Naive B cell (primary cell): ENCODE measurements around the gene CCDC57. TPM values are rescaled to one million over a fixed set of nuclear protein-coding genes. Genes with fewer than 3 reads are reported as not detected.
A peak's percentile ranks its signal among the peaks of the same experiment; 100 is the strongest.

Source experiments
- ATAC-seq, 2 donors: fragments of 150-1000 bp; cut with Tn5 transposase; 2 replicates each; pipeline ENCODE4 v1.10.0; 2021; ENCODE audit warnings: low read depth in 2 of 2, mild to moderate bottlenecking in 2 of 2, moderate library complexity in 2 of 2
- DNase-seq: peaks from one replicate; pipeline ENCODE4 v3.0.0; 2022
- H3K27ac Mint-ChIP-seq, 6 donors: one replicate each; pipeline ENCODE4 v1.8.0; 2020 to 2022; ENCODE audit warnings: mild to moderate bottlenecking in 6 of 6, mixed read lengths in 6 of 6, moderate library complexity in 5 of 6, inconsistent platforms in 2 of 6
- H3K27me3 Mint-ChIP-seq, 3 donors: one replicate each; pipeline ENCODE4 v1.8.0; 2021 to 2022; ENCODE audit warnings: mixed read lengths in 3 of 3, mild to moderate bottlenecking in 1 of 3
- H3K36me3 Mint-ChIP-seq, 2 donors: one replicate each; pipeline ENCODE4 v1.8.0; 2020 to 2022; ENCODE audit warnings: mixed read lengths in 2 of 2, inconsistent platforms in 1 of 2, mild to moderate bottlenecking in 1 of 2
- H3K4me1 Mint-ChIP-seq, 3 donors: one replicate each; pipeline ENCODE4 v1.8.0; 2020 to 2022; ENCODE audit warnings: mixed read lengths in 3 of 3, inconsistent platforms in 1 of 3, mild to moderate bottlenecking in 1 of 3, moderate library complexity in 1 of 3
- H3K4me3 Mint-ChIP-seq, 8 donors: one replicate each; pipeline ENCODE4 v1.8.0; 2020 to 2022; ENCODE audit warnings: mild to moderate bottlenecking in 8 of 8, mixed read lengths in 8 of 8, moderate library complexity in 8 of 8, inconsistent platforms in 2 of 8
- H3K9me3 Mint-ChIP-seq, 7 donors: one replicate each; pipeline ENCODE4 v1.8.0; 2020 to 2022; ENCODE audit warnings: mixed read lengths in 7 of 7, mild to moderate bottlenecking in 5 of 7, inconsistent platforms in 2 of 7, moderate library complexity in 1 of 7
- polyA plus RNA-seq, 6 donors: library from polyadenylated mRNA; unstranded; fragments of 300-500 nt; fragmentation: Illumina TruSeq; gene quantifications; one replicate each; pipeline ENCODE4 v1.2.3, GENCODE V29; 2021; ENCODE audit warnings: low read depth in 6 of 6

The CCDC57 gene
- polyA plus RNA-seq, 6 donors from 2014 or later, result 15.9 to 31.8 (median 26.5) TPM

GRCh38 chr17:82229698-82230608 lies 17.3 kb upstream of the CCDC57 start:
- H3K27me3 Mint-ChIP-seq, result no peaks in the 10 kb centered on the region
- no peaks in the 10 kb centered on the region for H3K36me3 Mint-ChIP-seq
- H3K27ac Mint-ChIP-seq, result peak overlapping the region in 5 of 6 donors; percentile 41 to 88 (median 68)
- H3K4me1 Mint-ChIP-seq, result peaks cover 7 to 13% (median 13%) of the 10 kb centered on the region in 3 donors
- no peak for DNase-seq
- no peaks in the 10 kb centered on the region for H3K9me3 Mint-ChIP-seq
- peak overlapping the region; percentile 69 to 85 (median 76) for H3K4me3 Mint-ChIP-seq
- ATAC-seq, result no peak

GRCh38 chr17:82228842-82229697 lies 16.4 kb upstream of the CCDC57 start, which contains the start of gene SLC16A3:
Gene SLC16A3, plus strand, starts transcription at chr17:82229042. Its CDS starts 6,967 bp downstream, at chr17:82236009.
- peaks cover 7 to 16% (median 13%) of the 10 kb centered on the region in 3 donors for H3K4me1 Mint-ChIP-seq
- H3K36me3 Mint-ChIP-seq, result no peaks in the 10 kb centered on the region
- H3K27ac Mint-ChIP-seq, result peak within 1 kb of the TSS; percentile 87 to 99 (median 93)
- DNase-seq (peak; percentile 79), ATAC-seq (peak; percentile 73 to 77)
- no peaks in the 10 kb centered on the region for H3K9me3 Mint-ChIP-seq
- peak within 1 kb of the TSS; percentile 82 to 96 (median 86) for H3K4me3 Mint-ChIP-seq
- no peaks in the 10 kb centered on the region for H3K27me3 Mint-ChIP-seq

- H3K36me3 Mint-ChIP-seq, result no peaks in the 10 kb centered on the region
- peaks cover 8 to 13% (median 11%) of the 10 kb centered on the region in 3 donors for H3K4me1 Mint-ChIP-seq
- DNase-seq, result peak; percentile 76
- no peaks in the 10 kb centered on the region for H3K9me3 Mint-ChIP-seq
- H3K27ac Mint-ChIP-seq, result peak overlapping the region; percentile 49 to 99 (median 93)
- no peaks in the 10 kb centered on the region for H3K27me3 Mint-ChIP-seq
- ATAC-seq, result peak; percentile 72 to 73
- H3K4me3 Mint-ChIP-seq, result peak overlapping the region; percentile 82 to 96 (median 86)
These were observed 15.7 kb upstream of the CCDC57 start for GRCh38 chr17:82228278-82228841.

GRCh38 chr17:82227629-82228277 lies 15.1 kb upstream of the CCDC57 start:
- Mint-ChIP-seq H3K4me1 (peaks cover 7 to 13% (median 7%) of the 10 kb centered on the region in 3 donors), H3K36me3 (no peaks in the 10 kb centered on the region), H3K27ac (peak overlapping the region; percentile 66 to 99 (median 93)), H3K27me3 (no peaks in the 10 kb centered on the region), H3K4me3 (peak overlapping the region; percentile 82 to 96 (median 86)), H3K9me3 (no peaks in the 10 kb centered on the region)
- no peak for DNase-seq
- ATAC-seq, result no peak

- H3K27ac Mint-ChIP-seq, result peak overlapping the region in 3 of 6 donors; percentile 56 to 95 (median 73)
- ATAC-seq, result no peak
- peaks cover 7 to 13% (median 7%) of the 10 kb centered on the region in 3 donors for H3K4me1 Mint-ChIP-seq
- no peaks in the 10 kb centered on the region for H3K9me3 Mint-ChIP-seq
- H3K4me3 Mint-ChIP-seq, result peak overlapping the region in 6 of 8 donors; percentile 32 to 87 (median 66)
- H3K36me3 Mint-ChIP-seq, result no peaks in the 10 kb centered on the region
- H3K27me3 Mint-ChIP-seq, result no peaks in the 10 kb centered on the region
- no peak for DNase-seq
These were observed 14.4 kb upstream of the CCDC57 start for GRCh38 chr17:82226809-82227628.

GRCh38 chr17:82226146-82226808 lies 13.6 kb upstream of the CCDC57 start:
- Mint-ChIP-seq H3K4me3 (peak overlapping the region in 2 of 8 donors; percentile 39 to 52), H3K27me3 (peaks cover 0 to 5% (median 0%) of the 10 kb centered on the region in 3 donors), H3K9me3 (no peaks in the 10 kb centered on the region), H3K4me1 (peaks cover 7 to 13% (median 7%) of the 10 kb centered on the region in 3 donors), H3K36me3 (no peaks in the 10 kb centered on the region), H3K27ac (no peak overlapping the region)
- ATAC-seq, result no peak
- DNase-seq, result no peak

- H3K4me1 Mint-ChIP-seq, result peaks cover 7 to 13% (median 7%) of the 10 kb centered on the region in 3 donors
- peak overlapping the region in 2 of 8 donors; percentile 52 to 56 for H3K4me3 Mint-ChIP-seq
- no peak for ATAC-seq
- H3K27ac Mint-ChIP-seq, result no peak overlapping the region
- no peak for DNase-seq
- no peaks in the 10 kb centered on the region for H3K36me3 Mint-ChIP-seq
- H3K9me3 Mint-ChIP-seq, result no peaks in the 10 kb centered on the region
- H3K27me3 Mint-ChIP-seq, result peaks cover 0 to 8% (median 2%) of the 10 kb centered on the region in 3 donors
These were observed 12.9 kb upstream of the CCDC57 start for GRCh38 chr17:82225368-82226029.

- ATAC-seq (no peak), DNase-seq (no peak)
- peaks cover 0 to 8% (median 4%) of the 10 kb centered on the region in 3 donors for H3K27me3 Mint-ChIP-seq
- peak overlapping the region in 1 of 6 donors; percentile 72 for H3K27ac Mint-ChIP-seq
- peak overlapping the region in 1 of 8 donors; percentile 1 for H3K4me3 Mint-ChIP-seq
- H3K9me3 Mint-ChIP-seq, result no peaks in the 10 kb centered on the region
- H3K4me1 Mint-ChIP-seq, result peaks cover 0 to 6% (median 3%) of the 10 kb centered on the region in 3 donors
- no peaks in the 10 kb centered on the region for H3K36me3 Mint-ChIP-seq
These were observed 12.0 kb upstream of the CCDC57 start for GRCh38 chr17:82224666-82225065.

GRCh38 chr17:82223517-82223916 lies 10.9 kb upstream of the CCDC57 start:
- Mint-ChIP-seq H3K4me1 (peaks cover 0 to 5% (median 3%) of the 10 kb centered on the region in 3 donors), H3K27me3 (peaks cover 4 to 8% (median 5%) of the 10 kb centered on the region in 3 donors), H3K36me3 (no peaks in the 10 kb centered on the region), H3K4me3 (no peak overlapping the region), H3K9me3 (no peaks in the 10 kb centered on the region), H3K27ac (peak overlapping the region in 1 of 6 donors; percentile 41)
- no peak for ATAC-seq
- DNase-seq, result no peak

- H3K27me3 Mint-ChIP-seq, result peaks cover 4 to 8% (median 6%) of the 10 kb centered on the region in 3 donors
- H3K9me3 Mint-ChIP-seq, result no peaks in the 10 kb centered on the region
- H3K27ac Mint-ChIP-seq, result no peak overlapping the region
- DNase-seq, result no peak
- H3K4me3 Mint-ChIP-seq, result peak overlapping the region in 2 of 8 donors; percentile 18 to 37
- no peaks in the 10 kb centered on the region for H3K36me3 Mint-ChIP-seq
- H3K4me1 Mint-ChIP-seq, result peaks cover 0 to 5% (median 3%) of the 10 kb centered on the region in 3 donors
- ATAC-seq, result no peak
These were observed 10.2 kb upstream of the CCDC57 start for GRCh38 chr17:82222816-82223215.

- Mint-ChIP-seq H3K27me3 (peaks cover 4 to 8% (median 6%) of the 10 kb centered on the region in 3 donors), H3K27ac (peak overlapping the region in 2 of 6 donors; percentile 4 to 6), H3K4me3 (peak overlapping the region in 1 of 8 donors; percentile 7), H3K4me1 (peaks cover 6 to 8% (median 8%) of the 10 kb centered on the region in 3 donors), H3K36me3 (no peaks in the 10 kb centered on the region), H3K9me3 (no peaks in the 10 kb centered on the region)
- ATAC-seq (no peak), DNase-seq (no peak)
These were observed 8.8 kb upstream of the CCDC57 start for GRCh38 chr17:82221341-82221902.
